Colonic mucosa (tissue), 4 donors: ENCODE data around the gene PROB1. TPM values are rescaled to one million over a fixed set of nuclear protein-coding genes. Genes with fewer than 3 reads are reported as not detected.

Source experiments
- DNase-seq: peaks from one replicate; pipeline ENCODE4 v3.0.0-alpha.2; 2020
- H3K27ac ChIP-seq: fragments of 200-600 bp; one replicate; pipeline ENCODE4 v1.8.0; 2021
- H3K27me3 ChIP-seq: fragments of 200-600 bp; one replicate; pipeline ENCODE4 v1.8.0; 2021
- H3K36me3 ChIP-seq: fragments of 200-600 bp; one replicate; pipeline ENCODE4 v1.8.0; 2021
- H3K4me1 ChIP-seq: fragments of 200-600 bp; one replicate; pipeline ENCODE4 v1.8.0; 2021; ENCODE audit warnings: mild to moderate bottlenecking
- H3K4me3 ChIP-seq: fragments of 200-600 bp; one replicate; pipeline ENCODE4 v1.8.0; 2021
- H3K9ac ChIP-seq, 2 donors: one replicate each; pipeline ENCODE4 v1.7.0; 2013; ENCODE audit warnings: control low read depth in 2 of 2, low read depth in 2 of 2, low read length in 2 of 2
- H3K9me3 ChIP-seq: fragments of 200-600 bp; one replicate; pipeline ENCODE4 v1.8.0; 2021
- CTCF ChIP-seq: fragments of 200-600 bp; IDR thresholded peaks from one replicate; pipeline ENCODE4 v1.8.0; 2022; ENCODE audit warnings: antibody characterized with exemption, mild to moderate bottlenecking
- intact Hi-C: fragments of 100-400 bp; cut with DNase I; formaldehyde crosslinking; loops from one replicate; pipeline ENCODE4 v1.14.1; 2022
- total RNA-seq, 2 donors: library from RNA; stranded (reverse); fragmentation: NEBNext Ultra II Directional in 1 of 2; extraction: Animal tissue kit (Norgen Biotek cat#: 25700) in 1 of 2; gene quantifications; one replicate each; pipeline ENCODE4 v1.2.1, GENCODE V29; 2021
- donor health status: healthy.
- donor health status: DM: no; HTN: no; CAD: no.
- donor health status: DM: no; HTN: no; CAD: no.

Gene PROB1
- total RNA-seq, 2 donors from 2014 or later, result 0.48 to 0.96 TPM

GRCh38 chr5:139435676-139436075, 40.8 kb upstream of the PROB1 start:
- Histone ChIP-seq H3K27me3 (no peaks in the 10 kb centered on the region), H3K36me3 (no peaks in the 10 kb centered on the region), H3K4me1 (no peaks in the 10 kb centered on the region), H3K9me3 (no peaks in the 10 kb centered on the region), H3K4me3 (no peak overlapping the region), H3K27ac (no peak overlapping the region), H3K9ac (no peak overlapping the region)
- TF ChIP-seq CTCF, result no peak
- intact Hi-C loops, result no loop called here
- DNase-seq, result no peak

DNA sequence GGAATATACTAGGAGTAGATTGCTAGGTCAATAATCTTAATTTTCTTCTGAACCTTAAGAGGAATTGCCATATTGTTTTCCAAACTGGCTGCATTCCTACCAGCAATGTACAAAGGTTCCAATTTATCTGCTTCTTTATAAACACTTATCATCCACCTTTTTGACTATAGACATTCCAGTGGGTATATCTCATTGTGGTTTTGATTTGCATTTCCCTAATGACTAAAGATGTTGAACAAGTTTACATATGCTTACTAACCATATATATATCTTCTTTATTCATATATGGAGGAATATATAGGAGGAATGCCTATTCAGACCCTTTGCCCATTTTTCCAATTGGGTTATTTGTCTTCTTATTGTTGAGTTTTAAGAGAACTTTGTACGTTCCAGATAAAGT, 36.8 kb upstream of the PROB1 start:
- TF ChIP-seq CTCF, result no peak
- intact Hi-C loops, result no loop called here
- no peak overlapping the region for H3K4me3 ChIP-seq
- no peaks in the 10 kb centered on the region for H3K9me3 ChIP-seq
- H3K27ac ChIP-seq, result no peak overlapping the region
- H3K36me3 ChIP-seq, result no peaks in the 10 kb centered on the region
- H3K9ac ChIP-seq, result no peak overlapping the region
- no peaks in the 10 kb centered on the region for H3K27me3 ChIP-seq
- no peaks in the 10 kb centered on the region for H3K4me1 ChIP-seq
- no peak for DNase-seq

DNA sequence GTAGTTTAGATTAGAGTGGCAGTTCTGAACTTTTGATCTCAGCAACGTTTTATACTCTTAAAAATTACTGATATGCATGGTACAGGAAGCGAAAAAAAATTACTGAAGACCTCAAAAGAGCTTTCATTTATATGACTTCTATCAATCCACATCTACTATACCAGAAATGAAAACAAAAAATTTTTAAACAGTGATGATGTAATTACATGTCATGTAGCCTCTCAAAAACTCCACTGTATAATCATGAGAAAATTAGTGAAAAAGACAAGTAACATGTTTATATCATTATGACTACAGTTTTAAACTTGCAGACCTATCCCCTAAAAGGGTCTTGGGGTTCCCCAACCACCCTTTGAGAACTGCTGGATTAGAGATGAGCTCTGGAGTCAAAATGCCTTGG, 35.1 kb upstream of the PROB1 start:
- Histone ChIP-seq H3K27ac (no peak overlapping the region), H3K9me3 (no peaks in the 10 kb centered on the region), H3K4me3 (no peak overlapping the region), H3K27me3 (no peaks in the 10 kb centered on the region), H3K9ac (no peak overlapping the region), H3K4me1 (no peaks in the 10 kb centered on the region), H3K36me3 (no peaks in the 10 kb centered on the region)
- TF ChIP-seq CTCF, result no peak
- DNase-seq, result no peak
- intact Hi-C loops, result no loop called here

DNA sequence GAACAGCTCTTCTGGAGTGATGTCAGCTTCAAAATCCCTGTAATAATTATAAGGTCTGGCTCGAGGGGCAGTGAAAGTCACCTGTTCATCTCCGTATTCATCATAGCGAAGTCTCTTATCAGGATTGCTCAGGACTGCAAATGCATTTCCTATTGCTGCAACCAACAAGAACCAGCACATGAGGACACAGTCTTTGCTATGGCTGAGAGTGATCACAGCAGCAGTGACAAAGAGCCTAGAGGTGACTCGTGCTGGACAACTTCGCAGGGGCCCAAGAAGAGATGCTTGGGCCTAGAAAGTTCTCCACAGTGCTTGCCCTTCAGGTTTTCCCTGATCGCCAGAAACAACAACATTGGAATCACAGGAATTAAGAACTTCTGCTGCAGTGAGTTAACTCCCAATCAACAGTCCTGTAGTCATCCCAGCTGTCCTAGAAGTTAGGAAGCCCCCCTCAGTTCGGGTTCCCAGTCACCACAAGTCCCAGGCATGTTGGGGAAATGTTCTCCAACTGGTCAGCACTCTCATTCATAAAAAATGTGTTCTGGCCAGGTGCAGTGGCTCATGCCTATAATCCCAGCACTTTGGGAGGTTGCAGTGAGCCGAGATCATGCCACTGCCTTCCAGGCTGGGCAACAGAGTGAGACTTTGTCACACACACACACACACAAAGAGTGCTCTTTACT, 31.4 kb upstream of the PROB1 start:
- intact Hi-C loops, result no loop called here
- Histone ChIP-seq H3K9me3 (no peaks in the 10 kb centered on the region), H3K27ac (no peak overlapping the region), H3K36me3 (no peaks in the 10 kb centered on the region), H3K4me1 (no peaks in the 10 kb centered on the region), H3K27me3 (no peaks in the 10 kb centered on the region), H3K9ac (no peak overlapping the region), H3K4me3 (no peak overlapping the region)
- no peak for TF ChIP-seq CTCF
- no peak for DNase-seq

GRCh38 chr5:139425497-139425896, 30.6 kb upstream of the PROB1 start:
- Histone ChIP-seq H3K9ac (no peak overlapping the region), H3K27me3 (no peaks in the 10 kb centered on the region), H3K4me3 (no peak overlapping the region), H3K9me3 (no peaks in the 10 kb centered on the region), H3K27ac (no peak overlapping the region), H3K36me3 (no peaks in the 10 kb centered on the region), H3K4me1 (no peaks in the 10 kb centered on the region)
- no peak for DNase-seq
- intact Hi-C loops, result no loop called here
- TF ChIP-seq CTCF, result no peak
